Osteoblast (primary cell): ENCODE results near the gene CAPN5. TPM values are rescaled to one million over a fixed set of nuclear protein-coding genes. Genes with fewer than 3 reads are reported as not detected.

ENCODE experiments used
- DNase-seq: peaks from one replicate; pipeline ENCODE4 v3.0.0; 2011; ENCODE audit warnings: low spot score, mixed read lengths; ENCODE audit not compliant: insufficient read length; ENCODE audit errors: missing footprints
- H2AFZ ChIP-seq: 2 replicates; pipeline ENCODE4 v1.6.0; 2011; ENCODE audit warnings: mild to moderate bottlenecking, low read length
- H3K27ac ChIP-seq: 2 replicates; pipeline ENCODE4 v1.5.1; 2011; ENCODE audit warnings: mild to moderate bottlenecking, low read depth, low read length, moderate library complexity
- H3K27me3 ChIP-seq: 2 replicates; pipeline ENCODE4 v1.6.0; 2012; ENCODE audit warnings: mild to moderate bottlenecking, control low read depth, inconsistent platforms, low read length, moderate library complexity; ENCODE audit not compliant: insufficient read depth
- H3K36me3 ChIP-seq: 2 replicates; pipeline ENCODE4 v1.5.1; 2011; ENCODE audit warnings: mild to moderate bottlenecking, low read length, control low read depth, moderate library complexity; ENCODE audit not compliant: insufficient read depth
- H3K4me1 ChIP-seq: 2 replicates; pipeline ENCODE4 v1.5.1; 2011; ENCODE audit warnings: mild to moderate bottlenecking, low read length, control low read depth, moderate library complexity; ENCODE audit not compliant: insufficient read depth
- H3K4me2 ChIP-seq: 2 replicates; pipeline ENCODE4 v1.6.0; 2011; ENCODE audit warnings: mild to moderate bottlenecking, low read length; ENCODE audit not compliant: insufficient read depth
- H3K4me3 ChIP-seq: fragments of 200-600 bp; sonication (generic); 3 replicates; pipeline ENCODE4 v1.5.1; 2012; ENCODE audit warnings: mild to moderate bottlenecking, low read length, inconsistent platforms; ENCODE audit not compliant: insufficient read depth
- H3K79me2 ChIP-seq: 2 replicates; pipeline ENCODE4 v1.6.0; 2012; ENCODE audit warnings: mild to moderate bottlenecking, low read length, control low read depth, inconsistent platforms; ENCODE audit not compliant: insufficient read depth
- H3K9me3 ChIP-seq: 2 replicates; pipeline ENCODE4 v1.5.1; 2011; ENCODE audit warnings: low read depth, low read length, control low read depth
- H4K20me1 ChIP-seq: 2 replicates; pipeline ENCODE4 v1.6.0; 2012; ENCODE audit warnings: mild to moderate bottlenecking, low read length, control low read depth; ENCODE audit not compliant: insufficient read depth
- total RNA-seq: library from RNA; depleted of rRNA; stranded (reverse); fragments of >200 nt; gene quantifications from 2 replicates; pipeline ENCODE4 v1.2.3, GENCODE V29; 2012
- TF ChIP-seq, protein P1 (sequence below): IDR thresholded peaks from 2 replicates; pipeline ENCODE4 v1.5.1; 2011; ENCODE audit warnings: mild to moderate bottlenecking, low read depth, low read length, moderate library complexity; ENCODE audit errors: extremely low read depth

Gene CAPN5
- total RNA-seq, 1 donor, result 6.5 TPM

DNA sequence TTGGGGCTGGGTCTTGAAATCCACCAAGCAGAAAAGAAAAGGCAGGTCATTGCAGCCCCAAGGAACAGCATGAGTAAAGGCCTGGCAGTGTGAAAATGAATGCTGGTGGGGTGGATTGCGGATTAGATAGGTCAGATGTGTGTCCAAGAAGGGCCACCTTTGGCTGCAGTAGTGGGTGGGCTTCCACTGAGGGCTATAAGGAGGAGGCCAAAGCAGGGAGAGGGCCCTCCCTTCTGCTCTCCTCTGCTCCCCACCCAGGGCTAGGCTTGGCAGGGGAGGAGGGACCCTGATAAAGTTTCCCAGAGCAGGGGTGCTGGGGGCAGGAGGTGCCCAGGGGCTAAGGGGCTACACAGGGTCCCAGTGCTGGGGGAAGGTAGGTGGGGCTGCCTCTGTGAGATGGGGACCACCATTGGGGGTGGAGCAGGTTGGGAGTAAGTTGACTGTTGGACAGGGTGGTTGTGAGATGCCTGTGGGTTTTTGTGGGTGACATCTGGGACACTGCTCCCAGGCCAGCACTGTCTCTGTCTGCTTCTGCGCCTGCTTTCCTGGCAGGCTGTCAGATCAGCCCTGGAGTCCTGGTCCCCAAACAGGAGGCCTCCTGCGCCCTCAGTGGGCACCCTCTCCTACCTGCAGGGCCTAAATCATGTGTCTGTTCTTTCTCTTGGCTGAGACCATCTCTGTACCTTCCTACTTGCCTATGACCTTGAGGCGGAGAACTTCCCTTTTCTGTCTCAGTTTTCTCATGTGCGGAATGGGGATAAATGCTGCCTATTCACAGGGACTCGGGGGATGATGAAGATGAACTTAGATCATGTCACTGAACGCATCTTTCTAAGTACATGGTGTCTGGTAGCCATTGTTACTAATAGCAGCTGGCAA lies 1.9 kb downstream of the CAPN5 start:
- no peak overlapping the region for H3K4me3 ChIP-seq
- peaks cover 11% of the 10 kb centered on the region for H4K20me1 ChIP-seq
- H3K4me2 ChIP-seq, result no peak overlapping the region
- H3K27ac ChIP-seq, result no peak overlapping the region
- TF ChIP-seq, protein P1, sequence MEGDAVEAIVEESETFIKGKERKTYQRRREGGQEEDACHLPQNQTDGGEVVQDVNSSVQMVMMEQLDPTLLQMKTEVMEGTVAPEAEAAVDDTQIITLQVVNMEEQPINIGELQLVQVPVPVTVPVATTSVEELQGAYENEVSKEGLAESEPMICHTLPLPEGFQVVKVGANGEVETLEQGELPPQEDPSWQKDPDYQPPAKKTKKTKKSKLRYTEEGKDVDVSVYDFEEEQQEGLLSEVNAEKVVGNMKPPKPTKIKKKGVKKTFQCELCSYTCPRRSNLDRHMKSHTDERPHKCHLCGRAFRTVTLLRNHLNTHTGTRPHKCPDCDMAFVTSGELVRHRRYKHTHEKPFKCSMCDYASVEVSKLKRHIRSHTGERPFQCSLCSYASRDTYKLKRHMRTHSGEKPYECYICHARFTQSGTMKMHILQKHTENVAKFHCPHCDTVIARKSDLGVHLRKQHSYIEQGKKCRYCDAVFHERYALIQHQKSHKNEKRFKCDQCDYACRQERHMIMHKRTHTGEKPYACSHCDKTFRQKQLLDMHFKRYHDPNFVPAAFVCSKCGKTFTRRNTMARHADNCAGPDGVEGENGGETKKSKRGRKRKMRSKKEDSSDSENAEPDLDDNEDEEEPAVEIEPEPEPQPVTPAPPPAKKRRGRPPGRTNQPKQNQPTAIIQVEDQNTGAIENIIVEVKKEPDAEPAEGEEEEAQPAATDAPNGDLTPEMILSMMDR, result no peak
- H3K4me1 ChIP-seq, result peaks cover 35% of the 10 kb centered on the region
- peaks cover 49% of the 10 kb centered on the region for H3K79me2 ChIP-seq
- H3K9me3 ChIP-seq, result no peaks in the 10 kb centered on the region
- no peaks in the 10 kb centered on the region for H3K27me3 ChIP-seq
- DNase-seq, result peak; percentile 74
- no peaks in the 10 kb centered on the region for H3K36me3 ChIP-seq
- H2AFZ ChIP-seq, result no peak overlapping the region

DNA sequence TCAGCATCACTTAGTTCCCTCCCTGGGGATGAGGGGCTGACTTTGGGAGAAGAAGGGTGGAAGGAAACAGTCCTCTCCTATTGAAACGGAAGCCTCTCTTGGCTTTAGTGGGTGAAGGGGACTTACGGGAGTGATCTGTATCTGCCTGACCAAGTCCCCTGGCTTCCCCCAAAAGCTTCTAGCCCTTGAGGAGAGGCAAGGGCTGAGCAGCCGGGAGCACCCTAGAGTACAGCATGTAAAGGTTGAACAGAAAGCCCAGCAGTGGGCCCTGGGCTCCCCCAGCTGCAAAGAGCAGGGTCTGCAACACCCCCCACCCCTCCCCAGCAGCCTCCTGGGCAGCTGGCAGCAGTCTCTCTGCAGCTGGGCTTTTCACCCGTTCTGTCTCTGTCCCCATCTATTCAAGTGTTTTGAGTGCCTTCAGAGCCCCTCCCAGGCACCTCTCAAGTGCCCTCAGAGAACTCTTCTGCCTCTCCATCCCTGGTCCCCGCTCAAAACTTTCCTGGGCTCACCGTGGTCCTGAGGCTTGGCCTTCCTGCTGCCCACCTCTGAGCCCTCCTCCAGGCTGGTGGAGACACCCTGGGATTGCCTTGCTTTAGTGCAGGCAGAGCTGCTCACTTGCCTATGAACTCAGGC lies 2.7 kb downstream of the CAPN5 start:
- no peak overlapping the region for H2AFZ ChIP-seq
- H3K4me2 ChIP-seq, result no peak overlapping the region
- peaks cover 42% of the 10 kb centered on the region for H3K4me1 ChIP-seq
- TF ChIP-seq, protein P1, result no peak
- peaks cover 11% of the 10 kb centered on the region for H4K20me1 ChIP-seq
- no peak overlapping the region for H3K4me3 ChIP-seq
- H3K79me2 ChIP-seq, result peaks cover 50% of the 10 kb centered on the region
- DNase-seq, result peak; percentile 72
- no peaks in the 10 kb centered on the region for H3K9me3 ChIP-seq
- H3K36me3 ChIP-seq, result no peaks in the 10 kb centered on the region
- H3K27me3 ChIP-seq, result no peaks in the 10 kb centered on the region
- no peak overlapping the region for H3K27ac ChIP-seq

DNA sequence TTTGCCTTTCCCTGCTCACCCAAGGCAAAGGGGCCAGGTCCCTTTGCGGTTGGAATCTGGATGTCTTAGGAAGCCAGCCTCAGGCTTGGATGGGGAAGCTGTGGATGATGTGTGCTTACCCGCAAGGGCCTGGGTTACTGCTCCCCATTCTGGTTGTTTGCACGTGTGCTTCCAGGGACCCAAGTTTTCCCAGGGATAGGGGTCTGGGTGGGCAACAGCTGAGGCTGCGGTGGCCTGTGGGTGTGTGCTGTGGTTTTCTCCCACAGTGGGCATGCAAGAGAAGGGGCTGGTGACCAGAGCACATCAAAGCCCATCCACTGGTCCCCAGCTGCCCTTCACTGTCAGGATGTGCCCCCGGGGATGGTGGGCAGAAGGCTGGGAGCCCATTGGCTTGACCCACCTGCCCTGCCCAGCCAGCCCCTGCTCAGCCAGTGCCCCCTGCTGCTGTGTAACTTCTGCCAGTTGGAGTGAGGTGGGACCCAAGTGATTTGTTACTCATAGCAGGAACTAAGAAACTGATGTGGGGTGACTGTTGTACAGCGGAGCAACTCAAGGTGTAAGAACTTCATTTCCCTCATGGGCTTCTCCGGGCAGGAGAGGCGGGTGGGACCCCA lies 3.3 kb downstream of the CAPN5 start:
- Histone ChIP-seq H3K27me3 (no peaks in the 10 kb centered on the region), H3K4me3 (no peak overlapping the region), H4K20me1 (peaks cover 11% of the 10 kb centered on the region), H3K27ac (no peak overlapping the region), H3K9me3 (no peaks in the 10 kb centered on the region), H3K4me1 (peaks cover 43% of the 10 kb centered on the region), H2AFZ (no peak overlapping the region), H3K79me2 (peaks cover 56% of the 10 kb centered on the region), H3K4me2 (no peak overlapping the region), H3K36me3 (no peaks in the 10 kb centered on the region)
- TF ChIP-seq, protein P1, result no peak
- peak; percentile 58 for DNase-seq

DNA sequence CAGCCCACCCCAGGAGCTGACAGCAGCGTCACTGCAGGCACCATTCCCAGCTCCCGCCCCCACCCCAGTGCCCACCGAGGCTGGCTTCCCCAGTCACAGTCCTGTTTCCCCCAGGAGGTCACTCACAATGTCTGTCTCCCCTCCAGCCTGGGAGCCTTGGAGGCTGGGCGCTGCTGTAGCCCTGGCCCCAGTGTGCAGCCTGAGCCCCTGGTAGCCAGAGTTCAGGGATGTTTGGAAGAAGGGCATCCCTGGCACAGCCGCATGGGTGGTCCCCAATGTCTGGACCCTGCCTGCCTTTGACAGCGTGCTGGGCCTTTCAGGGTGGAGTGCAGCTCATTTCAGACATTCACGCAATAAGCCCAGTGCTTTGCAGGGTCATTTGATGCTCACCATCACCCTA lies 4.3 kb downstream of the CAPN5 start:
- H3K27me3 ChIP-seq, result no peaks in the 10 kb centered on the region
- TF ChIP-seq, protein P1, result no peak
- H3K9me3 ChIP-seq, result no peaks in the 10 kb centered on the region
- H2AFZ ChIP-seq, result no peak overlapping the region
- no peak overlapping the region for H3K4me2 ChIP-seq
- H3K27ac ChIP-seq, result no peak overlapping the region
- H3K4me3 ChIP-seq, result no peak overlapping the region
- H3K79me2 ChIP-seq, result peaks cover 64% of the 10 kb centered on the region
- DNase-seq, result peak; percentile 14
- peaks cover 41% of the 10 kb centered on the region for H3K4me1 ChIP-seq
- H3K36me3 ChIP-seq, result no peaks in the 10 kb centered on the region
- peaks cover 11% of the 10 kb centered on the region for H4K20me1 ChIP-seq
